ENCODE results near the gene BANK1.

The BANK1 gene

DNA sequence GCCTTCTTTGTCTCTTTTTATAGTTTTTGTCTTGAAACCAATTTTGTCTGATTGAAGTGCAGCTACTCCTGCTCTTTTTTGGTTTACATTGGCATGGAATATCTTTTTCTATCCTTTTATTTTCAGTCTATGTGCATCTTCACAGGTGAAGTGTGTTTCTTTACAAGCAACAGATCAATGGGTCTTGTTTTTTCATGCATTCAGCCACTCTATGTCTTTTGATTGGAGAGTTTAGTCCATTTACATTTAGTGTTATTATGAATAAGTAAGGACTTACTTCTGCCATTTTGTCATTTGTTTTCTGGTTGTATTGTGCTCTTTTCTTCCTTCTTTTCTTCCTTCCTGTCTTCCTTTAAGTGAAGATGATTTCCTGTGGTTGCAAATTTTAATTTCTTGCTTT is 330.3 kb downstream of the BANK1 start:
- ChIA-PET CTCF (no interaction called here), POLR2A (no interaction called here)
- TF ChIP-seq, protein P1, sequence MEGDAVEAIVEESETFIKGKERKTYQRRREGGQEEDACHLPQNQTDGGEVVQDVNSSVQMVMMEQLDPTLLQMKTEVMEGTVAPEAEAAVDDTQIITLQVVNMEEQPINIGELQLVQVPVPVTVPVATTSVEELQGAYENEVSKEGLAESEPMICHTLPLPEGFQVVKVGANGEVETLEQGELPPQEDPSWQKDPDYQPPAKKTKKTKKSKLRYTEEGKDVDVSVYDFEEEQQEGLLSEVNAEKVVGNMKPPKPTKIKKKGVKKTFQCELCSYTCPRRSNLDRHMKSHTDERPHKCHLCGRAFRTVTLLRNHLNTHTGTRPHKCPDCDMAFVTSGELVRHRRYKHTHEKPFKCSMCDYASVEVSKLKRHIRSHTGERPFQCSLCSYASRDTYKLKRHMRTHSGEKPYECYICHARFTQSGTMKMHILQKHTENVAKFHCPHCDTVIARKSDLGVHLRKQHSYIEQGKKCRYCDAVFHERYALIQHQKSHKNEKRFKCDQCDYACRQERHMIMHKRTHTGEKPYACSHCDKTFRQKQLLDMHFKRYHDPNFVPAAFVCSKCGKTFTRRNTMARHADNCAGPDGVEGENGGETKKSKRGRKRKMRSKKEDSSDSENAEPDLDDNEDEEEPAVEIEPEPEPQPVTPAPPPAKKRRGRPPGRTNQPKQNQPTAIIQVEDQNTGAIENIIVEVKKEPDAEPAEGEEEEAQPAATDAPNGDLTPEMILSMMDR (IDR thresholded peaks at IDR 0.05; ENCODE audit: control extremely low read depth, extremely low read depth, low read depth, missing control alignments) = no peak

More for the DNA sequence above, 330.3 kb downstream of the BANK1 start:
- DNase-seq (ENCODE audit: extremely low spot score) = no peak
